ENCODE measurements around the gene OGFOD2.
A peak's percentile ranks its signal among the peaks of the same experiment; 100 is the strongest.
"Not testable (repeated sequence)": the region's sequence is repeated elsewhere in the genome, so short reads cannot be mapped to it uniquely, and the experiment has no call there.

The OGFOD2 gene

GRCh38 chr12:122974892-122975789, at the start of gene OGFOD2:
TSS of gene OGFOD2 (plus strand) at chr12:122975244. CDS start at chr12:122975252, 8 bp downstream.
- peak; percentile 86 to 88 for DNase-seq (ENCODE audit: low read depth in 2 of 2, low spot score in 1 of 2)

GRCh38 chr12:122927756-122928403, 47.2 kb upstream of the OGFOD2 start:
- no peak for DNase-seq (ENCODE audit: low read depth in 2 of 2, low spot score in 1 of 2)

- no peak for DNase-seq (ENCODE audit: low read depth in 2 of 2, low spot score in 1 of 2)
Measured at GRCh38 chr12:122928404-122929147, 46.5 kb upstream of the OGFOD2 start.

- no peak for DNase-seq (ENCODE audit: low read depth in 2 of 2, low spot score in 1 of 2)
Measured at GRCh38 chr12:122929148-122929538, 45.9 kb upstream of the OGFOD2 start.

GRCh38 chr12:122929812-122930211, 45.2 kb upstream of the OGFOD2 start:
- DNase-seq (ENCODE audit: low read depth in 2 of 2, low spot score in 1 of 2) = no peak

- DNase-seq (ENCODE audit: low read depth in 2 of 2, low spot score in 1 of 2) = no peak
Measured at GRCh38 chr12:122932207-122932606, 42.8 kb upstream of the OGFOD2 start.

GRCh38 chr12:122934722-122935121, 40.3 kb upstream of the OGFOD2 start:
- no peak for DNase-seq (ENCODE audit: low read depth in 2 of 2, low spot score in 1 of 2)

- no peak for DNase-seq (ENCODE audit: low read depth in 2 of 2, low spot score in 1 of 2)
Measured at GRCh38 chr12:122935318-122935717, 39.7 kb upstream of the OGFOD2 start.

- no peak for DNase-seq (ENCODE audit: low read depth in 2 of 2, low spot score in 1 of 2)
Measured at GRCh38 chr12:122937622-122938091, 37.4 kb upstream of the OGFOD2 start.

- no peak for DNase-seq (ENCODE audit: low read depth in 2 of 2, low spot score in 1 of 2)
Measured at GRCh38 chr12:122939125-122939524, 35.9 kb upstream of the OGFOD2 start.

- DNase-seq (ENCODE audit: low read depth in 2 of 2, low spot score in 1 of 2) = not testable (repeated sequence)
Measured at GRCh38 chr12:122941351-122941750, 33.7 kb upstream of the OGFOD2 start.

GRCh38 chr12:122942637-122943036, 32.4 kb upstream of the OGFOD2 start:
- no peak for DNase-seq (ENCODE audit: low read depth in 2 of 2, low spot score in 1 of 2)

- no peak for DNase-seq (ENCODE audit: low read depth in 2 of 2, low spot score in 1 of 2)
Measured at GRCh38 chr12:122943196-122943595, 31.8 kb upstream of the OGFOD2 start.

GRCh38 chr12:122944605-122945592, 30.1 kb upstream of the OGFOD2 start:
- no peak for DNase-seq (ENCODE audit: low read depth in 2 of 2, low spot score in 1 of 2)

- peak; percentile 45 to 55 for DNase-seq (ENCODE audit: low read depth in 2 of 2, low spot score in 1 of 2)
Measured at GRCh38 chr12:122946690-122947341, 28.2 kb upstream of the OGFOD2 start.

GRCh38 chr12:122947352-122947792, 27.7 kb upstream of the OGFOD2 start:
- DNase-seq (ENCODE audit: low read depth in 2 of 2, low spot score in 1 of 2) = no peak

- no peak for DNase-seq (ENCODE audit: low read depth in 2 of 2, low spot score in 1 of 2)
Measured at GRCh38 chr12:122948605-122949004, 26.4 kb upstream of the OGFOD2 start.

GRCh38 chr12:122949405-122949804, 25.6 kb upstream of the OGFOD2 start:
- no peak for DNase-seq (ENCODE audit: low read depth in 2 of 2, low spot score in 1 of 2)

- DNase-seq (ENCODE audit: low read depth in 2 of 2, low spot score in 1 of 2) = no peak
Measured at GRCh38 chr12:122949816-122950675, 25.0 kb upstream of the OGFOD2 start.

All from stimulated activated CD8-positive, alpha-beta memory T cell treated with anti-CD3 and anti-CD28 coated beads, Interleukin-4, amount 100 ng/mL, for 1 hour (primary cell).